Endothelial cell (in vitro differentiated cells): Measurements from ENCODE around the gene DOC2B. TPM values are rescaled to one million over a fixed set of nuclear protein-coding genes. Genes with fewer than 3 reads are reported as not detected.

Experiments
- DNase-seq: peaks from one replicate; pipeline ENCODE4 v3.0.0; 2021; ENCODE audit warnings: low spot score
- H3K27ac Mint-ChIP-seq: one replicate; pipeline ENCODE4 v1.8.0; 2021; ENCODE audit warnings: mixed read lengths, inconsistent platforms; ENCODE audit not compliant: unreplicated experiment
- H3K27me3 Mint-ChIP-seq: one replicate; pipeline ENCODE4 v1.8.0; 2021; ENCODE audit warnings: mild to moderate bottlenecking, moderate library complexity, mixed read lengths, inconsistent platforms; ENCODE audit not compliant: unreplicated experiment
- H3K36me3 Mint-ChIP-seq: one replicate; pipeline ENCODE4 v1.8.0; 2021; ENCODE audit warnings: mild to moderate bottlenecking, low read depth, mixed read lengths, inconsistent platforms; ENCODE audit not compliant: unreplicated experiment
- H3K4me1 Mint-ChIP-seq: one replicate; pipeline ENCODE4 v1.8.0; 2021; ENCODE audit warnings: mild to moderate bottlenecking, mixed read lengths, inconsistent platforms; ENCODE audit not compliant: unreplicated experiment
- H3K4me3 Mint-ChIP-seq: one replicate; pipeline ENCODE4 v1.8.0; 2021; ENCODE audit warnings: mild to moderate bottlenecking, mixed read lengths, inconsistent platforms; ENCODE audit not compliant: unreplicated experiment
- H3K9me3 Mint-ChIP-seq: one replicate; pipeline ENCODE4 v1.8.0; 2021; ENCODE audit warnings: mixed read lengths, inconsistent platforms; ENCODE audit not compliant: unreplicated experiment
- total RNA-seq: library from RNA; stranded (reverse); fragmentation: NEBNext Ultra II Directional; extraction: Animal tissue kit (Norgen Biotek cat#: 25700); gene quantifications from one replicate; pipeline ENCODE4 v1.2.1, GENCODE V29; 2021; ENCODE audit not compliant: unreplicated experiment
- TF ChIP-seq, protein P1 (sequence below): fragments of 200-600 bp; sonication (generic); IDR thresholded peaks from one replicate; pipeline ENCODE4 v1.5.0; 2021; ENCODE audit warnings: antibody characterized with exemption; ENCODE audit not compliant: unreplicated experiment

DOC2B gene
- total RNA-seq, 1 donor from 2014 or later: 0.33 TPM

DNA sequence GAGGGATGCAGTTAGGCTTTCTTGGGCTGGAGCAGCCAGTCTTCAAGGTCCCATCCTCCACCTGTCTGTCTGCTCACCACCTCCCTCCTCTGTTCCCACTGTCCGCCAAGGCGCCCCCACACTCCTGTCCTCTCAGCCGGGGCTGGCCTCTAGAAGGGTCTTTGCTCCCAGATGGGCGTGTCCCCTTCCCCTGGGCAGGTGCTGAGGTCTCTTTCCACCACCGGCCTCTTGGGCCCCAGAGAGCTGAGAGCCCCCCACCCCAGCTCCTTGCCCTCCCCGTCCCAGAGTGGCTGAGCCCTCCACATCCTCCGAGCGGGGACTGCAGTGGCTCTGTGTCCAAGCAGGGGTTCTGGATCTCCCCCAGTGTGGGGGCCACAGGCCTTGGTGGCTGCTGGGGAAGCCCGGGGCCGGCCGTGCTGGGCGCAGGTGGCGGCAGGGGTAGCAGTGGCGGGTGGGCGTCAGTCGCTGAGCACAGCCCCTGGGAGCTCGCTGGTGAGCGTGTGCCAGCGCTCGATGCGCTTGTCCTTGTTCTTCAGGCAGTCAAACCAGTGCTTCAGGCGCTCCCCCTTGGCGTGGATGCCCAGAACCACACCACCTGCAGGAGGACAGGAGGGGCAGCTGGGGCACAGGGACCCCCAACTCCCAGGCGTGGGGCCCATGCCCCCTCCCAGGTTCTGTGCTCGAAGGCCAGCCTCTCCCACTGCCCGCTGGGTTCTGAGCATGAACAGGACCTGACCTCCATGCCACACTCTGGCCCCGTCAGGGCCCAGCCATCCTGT lies 34.3 kb downstream of the DOC2B start:
- Mint-ChIP-seq H3K9me3 (no peaks in the 10 kb centered on the region), H3K27me3 (peaks cover 5% of the 10 kb centered on the region), H3K4me3 (no peak overlapping the region), H3K36me3 (no peaks in the 10 kb centered on the region), H3K27ac (no peak overlapping the region), H3K4me1 (no peaks in the 10 kb centered on the region)
- TF ChIP-seq, protein P1, sequence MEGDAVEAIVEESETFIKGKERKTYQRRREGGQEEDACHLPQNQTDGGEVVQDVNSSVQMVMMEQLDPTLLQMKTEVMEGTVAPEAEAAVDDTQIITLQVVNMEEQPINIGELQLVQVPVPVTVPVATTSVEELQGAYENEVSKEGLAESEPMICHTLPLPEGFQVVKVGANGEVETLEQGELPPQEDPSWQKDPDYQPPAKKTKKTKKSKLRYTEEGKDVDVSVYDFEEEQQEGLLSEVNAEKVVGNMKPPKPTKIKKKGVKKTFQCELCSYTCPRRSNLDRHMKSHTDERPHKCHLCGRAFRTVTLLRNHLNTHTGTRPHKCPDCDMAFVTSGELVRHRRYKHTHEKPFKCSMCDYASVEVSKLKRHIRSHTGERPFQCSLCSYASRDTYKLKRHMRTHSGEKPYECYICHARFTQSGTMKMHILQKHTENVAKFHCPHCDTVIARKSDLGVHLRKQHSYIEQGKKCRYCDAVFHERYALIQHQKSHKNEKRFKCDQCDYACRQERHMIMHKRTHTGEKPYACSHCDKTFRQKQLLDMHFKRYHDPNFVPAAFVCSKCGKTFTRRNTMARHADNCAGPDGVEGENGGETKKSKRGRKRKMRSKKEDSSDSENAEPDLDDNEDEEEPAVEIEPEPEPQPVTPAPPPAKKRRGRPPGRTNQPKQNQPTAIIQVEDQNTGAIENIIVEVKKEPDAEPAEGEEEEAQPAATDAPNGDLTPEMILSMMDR: no peak
- DNase-seq: peak; percentile 6

DNA sequence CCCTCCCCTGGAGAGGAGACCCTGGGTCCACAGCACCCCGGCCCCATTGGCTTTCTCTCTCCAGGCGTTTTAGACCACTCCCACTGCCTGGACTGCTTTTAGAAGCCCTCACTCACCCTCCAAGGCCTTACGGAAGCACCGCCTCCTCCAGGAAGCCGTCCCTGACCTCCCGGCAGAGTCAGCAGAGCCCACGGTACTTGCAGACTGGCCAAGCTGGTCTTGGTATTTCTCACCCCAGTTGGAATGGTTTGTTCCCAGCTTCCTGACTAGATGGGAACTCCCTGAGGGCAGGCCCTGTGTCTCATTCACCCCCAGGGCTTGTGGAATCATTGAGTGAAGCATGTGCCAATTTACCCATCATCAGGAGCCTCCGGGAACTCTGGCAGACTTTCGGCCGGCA lies 34.9 kb downstream of the DOC2B start:
- Mint-ChIP-seq H3K4me3 (no peak overlapping the region), H3K9me3 (no peaks in the 10 kb centered on the region), H3K27ac (no peak overlapping the region), H3K36me3 (no peaks in the 10 kb centered on the region), H3K4me1 (no peaks in the 10 kb centered on the region), H3K27me3 (peaks cover 5% of the 10 kb centered on the region)
- TF ChIP-seq, protein P1: no peak
- peak; percentile 3 for DNase-seq

DNA sequence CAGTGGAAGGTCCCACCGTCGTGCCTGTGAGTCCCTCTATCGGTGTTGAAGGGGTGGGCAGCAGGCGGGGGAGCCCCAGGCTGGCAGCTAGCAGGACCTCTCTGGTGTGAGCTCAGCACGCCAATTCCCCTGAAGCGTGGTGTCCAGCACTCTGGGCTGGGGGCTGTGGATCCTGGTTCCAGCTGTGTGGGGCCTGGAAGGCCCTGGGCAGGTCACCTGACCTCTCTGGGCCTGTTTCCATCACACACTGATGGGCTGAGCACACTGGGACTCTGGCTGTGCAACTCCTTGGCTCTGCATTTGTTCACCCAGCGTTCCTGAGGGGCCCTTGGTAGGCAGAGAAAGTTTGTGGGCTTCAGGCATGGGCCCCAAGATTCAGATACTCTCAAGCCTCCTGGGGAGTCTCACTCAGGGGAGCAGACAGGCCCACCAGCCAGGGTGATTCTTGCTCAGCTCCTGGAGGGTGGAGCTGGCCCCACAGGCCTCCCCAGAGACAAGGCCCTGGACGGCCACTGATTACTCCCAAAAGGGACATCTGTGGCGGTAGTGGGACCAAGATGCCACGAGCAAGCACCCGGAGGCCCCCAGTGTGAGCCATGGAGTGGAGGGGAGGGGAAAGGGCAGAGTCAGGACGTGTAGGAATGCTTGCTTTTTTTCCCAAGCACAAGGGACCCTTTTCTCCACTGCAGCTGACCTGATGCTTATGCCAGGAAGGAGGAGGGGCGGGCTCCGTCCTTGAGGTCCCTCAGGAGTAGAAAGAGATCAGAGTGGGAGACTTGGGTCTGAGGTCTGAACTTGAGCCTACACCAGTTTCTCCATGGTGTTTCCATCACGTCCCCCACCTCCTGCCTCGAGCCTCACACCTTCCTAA lies 35.5 kb downstream of the DOC2B start:
- peaks cover 5% of the 10 kb centered on the region for H3K27me3 Mint-ChIP-seq
- H3K9me3 Mint-ChIP-seq: no peaks in the 10 kb centered on the region
- no peaks in the 10 kb centered on the region for H3K4me1 Mint-ChIP-seq
- no peak overlapping the region for H3K4me3 Mint-ChIP-seq
- no peaks in the 10 kb centered on the region for H3K36me3 Mint-ChIP-seq
- no peak overlapping the region for H3K27ac Mint-ChIP-seq
- peak; percentile 3 for DNase-seq
- TF ChIP-seq, protein P1: no peak

DNA sequence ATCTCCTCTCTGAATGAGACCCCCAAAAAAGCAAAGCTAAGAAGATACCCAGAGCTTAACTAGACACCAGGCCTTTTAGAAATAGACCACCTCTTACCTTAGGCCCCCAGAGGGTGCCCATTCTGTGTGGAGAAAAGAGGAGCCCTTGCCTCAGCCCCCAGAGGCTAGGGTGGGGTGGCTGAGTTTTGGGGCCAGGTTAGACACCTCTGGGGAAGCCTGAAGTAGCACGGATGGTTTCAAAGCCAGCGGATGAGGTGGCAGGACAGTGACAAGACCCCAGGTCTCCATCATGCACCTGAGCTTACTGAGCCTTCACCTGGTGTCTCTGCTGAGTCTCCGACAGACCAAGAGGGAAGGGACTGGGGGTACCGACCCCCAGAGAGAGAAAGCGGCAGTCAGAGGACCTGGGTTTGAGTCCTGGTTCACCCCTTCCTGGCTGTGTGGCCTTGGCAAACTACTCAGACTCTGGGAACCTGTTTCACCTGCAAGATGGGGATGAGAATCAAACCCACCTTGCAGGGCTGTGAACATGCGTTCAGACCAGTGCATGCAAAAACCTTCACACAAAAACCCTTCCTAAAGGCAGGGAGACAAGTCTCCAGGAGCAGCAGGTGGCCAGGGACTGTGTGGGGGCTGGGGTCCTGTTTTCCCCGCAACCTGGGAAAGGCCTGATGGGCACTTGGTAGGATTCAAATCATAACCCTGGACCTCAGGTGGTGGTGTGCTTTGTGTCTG lies 36.3 kb downstream of the DOC2B start:
- Mint-ChIP-seq H3K4me1 (no peaks in the 10 kb centered on the region), H3K4me3 (no peak overlapping the region), H3K27me3 (peaks cover 5% of the 10 kb centered on the region), H3K36me3 (no peaks in the 10 kb centered on the region), H3K9me3 (no peaks in the 10 kb centered on the region), H3K27ac (no peak overlapping the region)
- TF ChIP-seq, protein P1: no peak
- DNase-seq: peak; percentile 1
